ENCODE results near the gene USP32. TPM values are rescaled to one million over a fixed set of nuclear protein-coding genes. Genes with fewer than 3 reads are reported as not detected.

Gene USP32
- total and polyA plus RNA-seq, 8 donors: 7.7 to 25.5 (median 15.8) TPM

DNA sequence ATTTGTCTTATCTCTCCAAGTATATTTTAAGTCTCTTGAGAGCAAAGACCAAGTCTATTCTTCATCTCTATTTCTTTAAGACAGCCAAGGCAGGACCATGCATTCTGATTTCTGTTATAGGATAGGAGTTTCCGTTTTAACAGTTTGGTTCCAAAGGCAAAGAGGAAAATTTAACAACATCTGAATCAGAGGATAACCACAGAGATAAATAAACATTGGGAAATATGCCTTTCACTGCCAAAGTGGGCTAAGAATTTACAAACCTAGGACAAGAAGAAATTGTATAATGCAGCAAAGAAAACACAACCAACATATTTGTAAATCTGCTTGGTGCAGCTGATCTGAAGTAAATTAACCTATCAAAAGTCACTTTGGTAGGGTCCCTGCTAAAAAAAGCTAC is 37.7 kb downstream of the USP32 start:
- Histone ChIP-seq H3K27me3 (no peaks in the 10 kb centered on the region), H3K27ac (no peak overlapping the region), H3K4me3 (no peak overlapping the region), H3K4me1 (peaks cover 0 to 29% (median 7%) of the 10 kb centered on the region in 3 donors), H3K9me3 (no peaks in the 10 kb centered on the region), H3K36me3 (no peaks in the 10 kb centered on the region)
- ATAC-seq (no peak), FAIRE-seq (no peak), DNase-seq (no peak)
- intact Hi-C loops (cut with DNase I): no loop called here
- no peak for TF ChIP-seq CTCF (IDR thresholded peaks at IDR 0.05)
- WGBS, 2 donors: 25 to 34% methylated on average over 1 of the region's 1 CpG

GRCh38 chr17:60353773-60354172 is 38.2 kb downstream of the USP32 start:
- peaks cover 0 to 29% (median 7%) of the 10 kb centered on the region in 3 donors for H3K4me1 ChIP-seq
- ATAC-seq (no peak), FAIRE-seq (no peak), DNase-seq (no peak)
- no peak overlapping the region for H3K27ac ChIP-seq
- intact Hi-C loops (cut with DNase I): no loop called here
- H3K9me3 ChIP-seq: no peaks in the 10 kb centered on the region
- no peaks in the 10 kb centered on the region for H3K36me3 ChIP-seq
- TF ChIP-seq CTCF (IDR thresholded peaks at IDR 0.05): no peak
- WGBS, 2 donors: 78% methylated on average over 4 of the region's 4 CpGs
- no peaks in the 10 kb centered on the region for H3K27me3 ChIP-seq
- H3K4me3 ChIP-seq: no peak overlapping the region

DNA sequence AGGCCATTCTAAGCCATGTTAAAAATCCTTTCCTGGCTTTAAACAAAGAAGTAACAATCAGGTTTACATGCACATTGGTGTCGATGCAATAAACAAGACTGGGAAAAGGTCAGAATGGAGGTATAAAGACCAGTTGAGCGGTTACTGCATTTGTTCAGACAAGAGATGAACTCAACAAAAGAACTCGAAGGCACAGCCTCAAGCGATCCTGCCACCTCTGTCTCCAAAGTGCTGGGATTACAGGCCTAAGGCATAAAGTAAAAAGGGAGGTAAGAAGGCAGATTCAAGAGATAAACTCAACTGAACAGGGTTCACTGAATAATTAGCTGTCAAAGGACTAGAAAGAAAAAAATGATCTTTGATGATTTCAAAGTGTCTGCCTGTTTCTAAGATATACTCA is 39.4 kb downstream of the USP32 start:
- intact Hi-C loops (cut with DNase I): no loop called here
- no peak for FAIRE-seq
- ATAC-seq: no peak
- no peak for DNase-seq
- no peak for TF ChIP-seq CTCF (IDR thresholded peaks at IDR 0.05)
- Histone ChIP-seq H3K4me1 (peaks cover 0 to 24% (median 7%) of the 10 kb centered on the region in 3 donors), H3K27me3 (no peaks in the 10 kb centered on the region), H3K27ac (no peak overlapping the region), H3K9me3 (no peaks in the 10 kb centered on the region), H3K36me3 (no peaks in the 10 kb centered on the region), H3K4me3 (no peak overlapping the region)
- WGBS, 2 donors: 95 to 98% methylated on average over 4 of the region's 4 CpGs

DNA sequence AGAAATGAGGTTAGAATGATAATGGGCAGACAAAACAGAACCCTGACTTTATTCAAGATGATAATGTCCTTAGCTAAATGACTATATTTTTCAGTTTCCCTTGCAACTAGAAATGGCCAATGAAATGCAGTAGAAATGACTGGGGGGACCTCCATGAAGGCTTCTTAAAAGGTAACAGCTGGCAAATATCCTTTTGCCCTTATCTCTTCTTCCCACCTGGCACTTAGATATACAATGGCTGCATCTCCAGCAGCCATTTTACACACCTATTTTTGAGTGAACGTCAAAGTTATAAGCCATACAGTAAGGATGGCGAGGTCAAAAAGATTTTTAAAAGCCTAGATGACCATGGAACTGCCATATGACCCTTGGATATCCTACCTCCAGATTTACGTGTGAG is 39.9 kb downstream of the USP32 start:
- no peaks in the 10 kb centered on the region for H3K36me3 ChIP-seq
- H3K4me3 ChIP-seq: no peak overlapping the region
- no peaks in the 10 kb centered on the region for H3K27me3 ChIP-seq
- no peak for ATAC-seq
- H3K4me1 ChIP-seq: peaks cover 0 to 21% (median 7%) of the 10 kb centered on the region in 3 donors
- intact Hi-C loops (cut with DNase I): no loop called here
- no peak for DNase-seq
- TF ChIP-seq CTCF (IDR thresholded peaks at IDR 0.05): no peak
- no peak overlapping the region for H3K27ac ChIP-seq
- no peak for FAIRE-seq
- 81 to 82% methylated on average over 3 of the region's 3 CpGs for WGBS, 2 donors
- H3K9me3 ChIP-seq: no peaks in the 10 kb centered on the region

GRCh38 chr17:60351012-60351695 is 40.8 kb downstream of the USP32 start:
- TF ChIP-seq CTCF (IDR thresholded peaks at IDR 0.05): no peak
- Histone ChIP-seq H3K4me3 (no peak overlapping the region), H3K27ac (no peak overlapping the region), H3K4me1 (peaks cover 0 to 13% (median 7%) of the 10 kb centered on the region in 3 donors), H3K9me3 (no peaks in the 10 kb centered on the region), H3K27me3 (no peaks in the 10 kb centered on the region), H3K36me3 (no peaks in the 10 kb centered on the region)
- DNase-seq: no peak
- intact Hi-C loops (cut with DNase I): no loop called here
- FAIRE-seq: no peak
- 91 to 95% methylated on average over 11 of the region's 11 CpGs for WGBS, 2 donors
- no peak for ATAC-seq
